HG03442 (cell line): ENCODE results near the gene C16orf74.

Experiments used
- ATAC-seq: cut with Tn5 transposase; IDR thresholded peaks from one replicate; pipeline ENCODE4 v1.9.1; 2021; ENCODE audit warnings: mild to moderate bottlenecking, moderate library complexity; ENCODE audit not compliant: unreplicated experiment

The C16orf74 gene

GRCh38 chr16:85720302-85720637 lies 30.6 kb downstream of the C16orf74 start:
- ATAC-seq, result no peak

DNA sequence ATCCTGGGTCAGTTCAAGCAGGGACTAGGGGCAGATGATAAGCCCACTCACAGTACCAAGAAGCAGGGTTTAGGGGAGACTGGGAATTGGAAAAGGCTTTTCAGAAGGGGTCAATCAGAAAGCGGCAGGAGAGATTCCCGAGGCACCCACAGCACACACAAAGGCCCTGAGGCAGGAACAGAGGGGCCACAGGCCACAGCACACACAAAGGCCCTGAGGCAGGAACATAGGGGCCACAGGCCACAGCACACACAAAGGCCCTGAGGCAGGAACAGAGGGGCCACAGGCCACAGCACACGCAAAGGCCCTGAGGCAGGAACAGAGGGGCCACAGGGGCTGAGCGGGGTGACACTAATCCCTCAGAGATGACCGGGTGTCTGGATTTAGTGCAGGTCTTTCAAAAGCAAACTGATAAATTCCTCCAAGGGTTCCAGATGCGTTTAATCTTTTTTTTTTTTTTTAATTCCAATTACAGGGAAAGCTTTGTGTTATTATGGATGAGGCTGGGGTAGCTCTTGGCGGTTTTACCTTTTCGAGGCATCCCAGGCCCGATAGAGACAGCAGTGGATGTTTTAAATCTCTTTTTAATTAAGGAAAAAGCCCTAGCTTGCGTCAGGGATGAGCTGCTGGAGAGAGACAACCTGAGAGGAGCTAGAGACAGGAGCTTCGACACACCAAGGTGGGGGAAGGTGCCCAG lies 31.1 kb downstream of the C16orf74 start:
- ATAC-seq, result no peak

- ATAC-seq, result no peak
Observed at GRCh38 chr16:85718682-85719081, 32.2 kb downstream of the C16orf74 start.

GRCh38 chr16:85718153-85718477 lies 32.8 kb downstream of the C16orf74 start:
- ATAC-seq, result no peak

GRCh38 chr16:85717393-85718152 lies 33.3 kb downstream of the C16orf74 start:
- ATAC-seq, result no peak

DNA sequence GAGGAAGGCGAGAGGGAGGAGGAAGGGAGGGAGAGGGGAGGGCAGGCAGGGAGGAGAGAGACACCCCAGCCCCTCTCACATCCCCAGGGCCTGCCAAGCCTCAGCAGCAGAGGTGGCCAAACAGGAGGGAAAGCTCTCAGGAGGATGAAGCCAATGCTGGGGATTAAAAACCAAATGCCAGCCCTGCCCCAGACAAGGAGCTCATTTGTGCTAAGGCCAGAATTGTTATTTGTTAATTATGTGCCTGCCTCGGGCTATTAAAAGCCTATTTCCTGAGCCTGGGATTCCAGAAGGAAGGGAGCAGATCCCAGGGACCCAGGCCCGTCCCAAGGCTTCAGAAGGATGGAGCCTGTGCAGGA lies 34.2 kb downstream of the C16orf74 start:
- no peak for ATAC-seq

DNA sequence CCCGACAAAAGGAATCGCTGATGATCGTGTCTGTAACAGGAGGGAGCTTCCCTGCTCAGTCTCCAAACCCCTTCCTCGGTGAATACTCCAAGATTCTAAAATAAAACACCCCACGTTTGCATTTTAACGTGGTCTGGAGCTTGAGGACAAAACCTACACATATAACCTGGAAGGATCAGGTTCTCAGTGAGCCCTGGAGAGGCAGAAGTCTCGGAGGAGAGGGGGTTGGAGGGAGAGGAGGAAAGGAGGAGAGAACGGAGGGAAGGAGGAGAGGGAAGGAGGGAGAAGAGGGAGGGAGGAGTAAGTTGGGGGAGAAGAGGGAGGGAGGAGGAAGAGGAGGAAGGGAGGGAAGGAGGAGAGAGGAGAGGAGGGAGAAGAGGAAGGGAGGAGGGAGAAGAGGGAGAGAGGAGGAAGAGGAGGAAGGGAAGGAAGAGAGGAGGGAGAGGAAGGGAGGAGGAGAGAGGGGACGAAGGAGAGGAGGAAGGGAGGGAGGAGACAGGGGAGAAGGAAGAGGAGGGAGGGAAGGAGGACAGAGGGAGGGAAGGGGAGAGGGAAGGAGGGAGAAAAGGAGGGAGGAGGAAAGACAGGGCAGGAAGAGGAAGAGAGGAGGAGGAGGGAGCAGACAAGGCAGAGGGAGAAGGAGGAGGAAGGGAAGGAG lies 34.7 kb downstream of the C16orf74 start:
- no peak for ATAC-seq

DNA sequence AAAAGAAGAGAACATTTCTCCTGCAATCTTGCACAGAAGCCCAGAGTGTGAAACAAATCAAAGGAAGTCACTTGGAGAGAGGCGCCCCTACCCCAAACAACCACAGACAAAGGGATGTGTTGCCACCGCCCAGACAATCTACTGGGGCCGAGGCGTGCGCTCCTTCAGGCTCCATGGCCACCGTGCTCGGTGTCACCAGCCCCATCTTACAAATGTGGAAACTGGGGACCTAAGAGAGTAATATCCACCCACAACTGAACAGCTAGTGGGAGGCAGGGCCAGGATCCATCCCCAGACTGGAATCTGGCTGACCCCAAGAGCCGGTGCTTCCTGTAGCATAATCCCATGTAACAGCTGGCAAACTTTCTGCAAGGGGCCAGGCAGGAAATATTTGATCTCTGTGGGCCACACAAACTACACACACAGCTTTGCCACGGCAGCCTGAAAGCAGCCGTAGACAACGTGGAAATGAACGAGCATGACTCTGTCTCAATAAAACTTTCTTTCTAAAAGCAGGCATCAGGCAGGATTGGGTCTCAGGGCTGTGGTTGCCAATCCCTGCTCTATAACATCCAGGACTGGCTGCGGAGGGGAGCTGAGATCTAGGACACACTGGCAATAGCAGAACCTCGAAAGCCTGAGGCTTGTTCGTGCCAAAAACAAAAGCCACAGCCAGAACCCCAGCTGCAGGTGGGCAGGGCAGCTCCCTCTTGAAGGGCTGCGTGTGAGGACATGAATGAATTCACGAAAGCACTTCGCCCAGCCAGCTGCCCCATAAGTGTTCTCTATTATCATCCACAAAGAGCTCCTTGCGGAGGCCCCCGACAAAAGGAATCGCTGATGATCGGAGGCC lies 35.5 kb downstream of the C16orf74 start:
- no peak for ATAC-seq

DNA sequence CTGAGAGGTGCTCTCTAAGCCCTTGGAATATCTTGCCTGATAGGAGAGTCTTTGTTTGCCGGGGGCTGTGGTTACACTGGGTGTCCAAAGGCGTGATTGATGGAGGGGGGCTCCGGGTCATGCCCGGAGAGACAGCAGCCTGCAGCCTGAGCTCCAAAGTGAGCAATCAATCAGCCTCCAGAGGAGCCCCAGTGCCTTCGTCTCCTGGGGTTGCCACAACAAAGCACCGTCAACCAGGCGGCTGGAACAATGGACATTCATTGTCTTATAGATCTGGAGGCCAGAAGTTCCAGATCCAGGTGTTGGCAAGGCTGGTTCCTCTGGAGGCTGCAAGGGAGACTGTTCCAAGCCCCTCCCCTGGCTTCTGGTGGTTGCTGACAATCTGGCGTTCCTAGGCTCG lies 38.1 kb downstream of the C16orf74 start:
- ATAC-seq, result no peak

- no peak for ATAC-seq
Observed at GRCh38 chr16:85711982-85712587, 38.8 kb downstream of the C16orf74 start.

DNA sequence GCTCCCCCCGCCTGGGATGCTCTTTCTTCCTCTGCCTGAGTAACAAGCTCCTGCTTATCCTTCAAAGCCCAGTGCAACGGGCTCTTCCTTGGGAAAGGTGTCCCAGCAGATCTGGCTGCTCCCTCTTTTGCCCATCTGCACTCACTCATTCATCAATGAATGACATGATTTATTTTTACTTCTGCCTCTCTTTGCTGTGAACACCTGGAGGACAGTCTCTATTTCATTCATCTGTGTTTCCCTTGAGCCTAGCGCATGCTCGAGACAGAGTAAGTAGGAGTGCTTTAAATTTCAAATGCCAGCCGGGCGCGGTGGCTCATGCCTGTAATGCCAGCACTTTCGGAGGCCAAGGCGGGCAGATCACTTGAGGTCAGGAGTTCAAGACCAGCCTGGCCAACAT lies 40.2 kb downstream of the C16orf74 start:
- no peak for ATAC-seq

DNA sequence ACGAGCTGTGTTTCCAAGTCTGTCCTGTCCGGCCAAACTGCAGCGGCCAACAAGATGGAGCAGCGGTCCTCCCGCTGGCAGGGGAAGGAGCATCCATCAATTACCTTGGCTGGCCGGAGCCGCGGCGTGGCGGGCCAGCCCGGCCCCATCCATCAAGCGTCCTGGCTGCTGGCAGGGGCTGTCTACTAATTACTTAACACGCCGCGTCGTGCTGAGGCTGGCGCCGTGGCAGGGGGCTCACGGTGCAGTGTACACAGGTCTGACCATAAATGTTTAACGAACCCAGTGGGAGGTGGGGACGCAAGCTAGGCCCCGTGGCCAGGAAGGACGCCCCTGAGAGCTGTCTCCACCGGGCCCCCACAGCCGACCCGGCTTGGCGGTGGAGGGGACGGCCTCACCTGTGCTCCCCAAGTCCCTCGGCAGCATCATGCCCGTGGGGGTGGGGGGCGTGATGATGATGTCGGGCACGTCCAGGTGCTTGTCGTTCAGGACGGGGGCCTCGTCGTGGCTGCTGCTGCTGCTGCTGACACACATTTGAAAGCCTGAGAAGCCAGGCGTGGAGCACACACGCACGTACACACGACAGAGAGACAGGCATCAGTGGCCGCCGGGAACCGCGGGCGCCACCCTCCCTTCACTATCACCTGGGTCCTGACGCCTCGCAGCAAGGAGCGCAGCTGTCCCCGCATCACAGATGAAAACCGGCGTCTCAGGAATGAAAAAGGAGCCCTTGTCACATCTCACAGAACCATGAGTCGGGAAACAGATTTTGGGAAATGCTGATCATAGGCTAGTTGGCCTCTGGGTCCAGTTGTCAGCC lies 40.9 kb downstream of the C16orf74 start:
- ATAC-seq, result no peak

GRCh38 chr16:85708338-85708737 lies 42.6 kb downstream of the C16orf74 start:
- ATAC-seq, result no peak

GRCh38 chr16:85707528-85708095 lies 43.3 kb downstream of the C16orf74 start:
- ATAC-seq, result no peak

- no peak for ATAC-seq
Observed at GRCh38 chr16:85706449-85707034, 44.4 kb downstream of the C16orf74 start.

- ATAC-seq, result no peak
Observed at GRCh38 chr16:85704900-85705846, 45.7 kb downstream of the C16orf74 start.

- no peak for ATAC-seq
Observed at GRCh38 chr16:85704011-85704410, 46.9 kb downstream of the C16orf74 start.

- no peak for ATAC-seq
Observed at GRCh38 chr16:85699628-85700027, 51.3 kb downstream of the C16orf74 start.
